MM.1S (cell line): Measurements from ENCODE around the gene RIN2.

Experiments used
- DNase-seq: peaks from one replicate; pipeline ENCODE4 v3.0.0-alpha.2; 2015
- H2AFZ ChIP-seq: fragments of 300-600 bp; sonication (generic); 2 replicates; pipeline ENCODE4 v1.6.0; 2016; ENCODE audit warnings: antibody characterized with exemption, low read length
- H3F3A ChIP-seq: fragments of 300-600 bp; sonication (generic); 2 replicates; pipeline ENCODE4 v1.6.1; 2016; ENCODE audit warnings: mild to moderate bottlenecking, antibody characterized with exemption, low read length, moderate library complexity, mixed read lengths; ENCODE audit not compliant: insufficient read depth
- H3K27ac ChIP-seq: fragments of 300-600 bp; sonication (generic); 2 replicates; pipeline ENCODE4 v1.5.1; 2016; ENCODE audit warnings: mild to moderate bottlenecking, low read length
- H3K27me3 ChIP-seq: fragments of 300-600 bp; sonication (generic); replicated peaks from 2 replicates; pipeline ENCODE4 v1.6.0; 2016; ENCODE audit warnings: low read length; ENCODE audit not compliant: insufficient read depth
- H3K36me3 ChIP-seq: fragments of 300-600 bp; sonication (generic); replicated peaks from 2 replicates; pipeline ENCODE4 v1.6.1; 2016; ENCODE audit warnings: mild to moderate bottlenecking, low read length, mixed read lengths; ENCODE audit not compliant: insufficient read depth
- H3K4me1 ChIP-seq: fragments of 300-600 bp; sonication (generic); 2 replicates; pipeline ENCODE4 v1.6.1; 2016; ENCODE audit warnings: low read length, mixed read lengths
- H3K4me2 ChIP-seq: fragments of 300-600 bp; sonication (generic); 2 replicates; pipeline ENCODE4 v1.6.0; 2016; ENCODE audit warnings: low read depth, low read length
- H3K4me3 ChIP-seq: fragments of 300-600 bp; sonication (generic); 2 replicates; pipeline ENCODE4 v1.5.1; 2016; ENCODE audit warnings: low read length, mixed read lengths
- H3K79me2 ChIP-seq: fragments of 300-600 bp; sonication (generic); 2 replicates; pipeline ENCODE4 v1.6.1; 2016; ENCODE audit warnings: mixed run types, low read length, mixed read lengths
- H3K9ac ChIP-seq: fragments of 300-600 bp; sonication (generic); 2 replicates; pipeline ENCODE4 v1.6.1; 2016; ENCODE audit warnings: low read length, mixed read lengths
- H3K9me2 ChIP-seq: fragments of 300-600 bp; sonication (generic); replicated peaks from 2 replicates; pipeline ENCODE4 v1.6.1; 2016; ENCODE audit warnings: mild to moderate bottlenecking, low read length, mixed read lengths; ENCODE audit not compliant: insufficient read depth
- H3K9me3 ChIP-seq: fragments of 300-600 bp; sonication (generic); replicated peaks from 2 replicates; pipeline ENCODE4 v1.6.1; 2016; ENCODE audit warnings: mild to moderate bottlenecking, low read length, mixed read lengths; ENCODE audit not compliant: insufficient read depth
- H4K20me1 ChIP-seq: fragments of 300-600 bp; sonication (generic); 2 replicates; pipeline ENCODE4 v1.6.1; 2016; ENCODE audit warnings: mild to moderate bottlenecking, low read length, moderate library complexity, mixed read lengths; ENCODE audit not compliant: insufficient read depth
- CTCF ChIP-seq: fragments of 300-600 bp; sonication (generic); IDR thresholded peaks from 2 replicates; pipeline ENCODE4 v1.5.1; 2016; ENCODE audit warnings: antibody characterized with exemption, low read length, mixed read lengths
- EZH2 ChIP-seq: fragments of 300-600 bp; sonication (generic); optimal IDR thresholded peaks from 2 replicates; pipeline ENCODE3; 2017; ENCODE audit warnings: low read depth, mild to moderate bottlenecking, antibody characterized with exemption, low read length, mixed read lengths
- EZH2phosphoT487 ChIP-seq: fragments of 300-600 bp; sonication (generic); IDR thresholded peaks from 2 replicates; pipeline ENCODE4 v1.6.1; 2018; ENCODE audit warnings: antibody characterized with exemption, low read length

Gene RIN2

GRCh38 chr20:19778404-19778803, 20.3 kb downstream of the RIN2 start:
- H3K9me3 ChIP-seq = no peaks in the 10 kb centered on the region
- TF ChIP-seq EZH2 = no peak
- no peak for TF ChIP-seq CTCF
- no peak for TF ChIP-seq EZH2phosphoT487
- H2AFZ ChIP-seq = peak overlapping the region; percentile 44; the same call in 1 of the 2 replicates
- H3K9ac ChIP-seq = peak overlapping the region; percentile 65; the same call in 1 of the 2 replicates
- H3K9me2 ChIP-seq = no peaks in the 10 kb centered on the region
- no peak for DNase-seq
- H3K36me3 ChIP-seq = no peaks in the 10 kb centered on the region
- no peaks in the 10 kb centered on the region for H4K20me1 ChIP-seq
- H3K79me2 ChIP-seq = no peaks in the 10 kb centered on the region
- H3K27me3 ChIP-seq = no peaks in the 10 kb centered on the region
- H3K4me2 ChIP-seq = peak overlapping the region; percentile 89
- peaks cover 35% of the 10 kb centered on the region for H3F3A ChIP-seq
- peaks cover 48% of the 10 kb centered on the region for H3K4me1 ChIP-seq
- H3K4me3 ChIP-seq = no peak overlapping the region
- peak overlapping the region; percentile 97 for H3K27ac ChIP-seq

- DNase-seq = peak; percentile 96
- TF ChIP-seq EZH2 = no peak
- no peak for TF ChIP-seq CTCF
- TF ChIP-seq EZH2phosphoT487 = no peak
- H3K4me1 ChIP-seq = peaks cover 57% of the 10 kb centered on the region
- H3K9me3 ChIP-seq = no peaks in the 10 kb centered on the region
- H3K36me3 ChIP-seq = no peaks in the 10 kb centered on the region
- no peaks in the 10 kb centered on the region for H3K27me3 ChIP-seq
- peaks cover 35% of the 10 kb centered on the region for H3F3A ChIP-seq
- H2AFZ ChIP-seq = peak overlapping the region; percentile 44; the same call in 1 of the 2 replicates
- peak overlapping the region; percentile 97 for H3K27ac ChIP-seq
- no peaks in the 10 kb centered on the region for H3K9me2 ChIP-seq
- peak overlapping the region; percentile 74 for H3K9ac ChIP-seq
- peak overlapping the region; percentile 46 for H3K4me3 ChIP-seq
- H4K20me1 ChIP-seq = no peaks in the 10 kb centered on the region
- H3K4me2 ChIP-seq = peak overlapping the region; percentile 89
- H3K79me2 ChIP-seq = no peaks in the 10 kb centered on the region
These were observed 21.6 kb downstream of the RIN2 start for GRCh38 chr20:19779634-19780033.

GRCh38 chr20:19780261-19780660, 22.2 kb downstream of the RIN2 start:
- Histone ChIP-seq H2AFZ (0 out of 2 replicates have a peak overlapping the region, but pooled peaks have one; percentile 13), H3F3A (peaks cover 39% of the 10 kb centered on the region), H4K20me1 (no peaks in the 10 kb centered on the region), H3K4me2 (peak overlapping the region; percentile 89), H3K9me3 (no peaks in the 10 kb centered on the region), H3K4me3 (peak overlapping the region; percentile 46), H3K9me2 (no peaks in the 10 kb centered on the region), H3K79me2 (no peaks in the 10 kb centered on the region), H3K9ac (peak overlapping the region; percentile 74), H3K27me3 (no peaks in the 10 kb centered on the region), H3K4me1 (peaks cover 63% of the 10 kb centered on the region), H3K36me3 (no peaks in the 10 kb centered on the region), H3K27ac (peak overlapping the region; percentile 97)
- no peak for TF ChIP-seq EZH2
- TF ChIP-seq CTCF = no peak
- TF ChIP-seq EZH2phosphoT487 = no peak
- DNase-seq = no peak
